Measurements from ENCODE around the gene CD160. TPM values are rescaled to one million over a fixed set of nuclear protein-coding genes. Genes with fewer than 3 reads are reported as not detected.
"Not testable (repeated sequence)": the region's sequence is repeated elsewhere in the genome, so short reads cannot be mapped to it uniquely, and the experiment has no call there.

Gene CD160
- total and polyA plus RNA-seq, 9 donors: 0.10 to 1.9 (median 0.20) TPM; not detected in 4

- Histone ChIP-seq H3K9me3 (no peaks in the 10 kb centered on the region), H3K4me1 (ENCODE audit: insufficient read depth) (no peaks in the 10 kb centered on the region), H3K4me3 (no peak overlapping the region), H3K36me3 (no peaks in the 10 kb centered on the region), H3K27me3 (no peaks in the 10 kb centered on the region), H3K27ac (no peak overlapping the region)
- no peak for TF ChIP-seq CTCF (IDR thresholded peaks at IDR 0.05)
- no peak for TF ChIP-seq POLR2A (IDR thresholded peaks at IDR 0.05)
- TF ChIP-seq EP300 (IDR thresholded peaks at IDR 0.05): no peak
- WGBS, 3 donors: 79 to 91% (median 81%) methylated on average over 1 of the region's 1 CpG
- intact Hi-C loops (cut with DNase I): no loop called here
- no peak for DNase-seq
Measured at GRCh38 chr1:145758575-145758974, 39.3 kb downstream of the CD160 start.

- intact Hi-C loops (cut with DNase I): no loop called here
- TF ChIP-seq CTCF (IDR thresholded peaks at IDR 0.05): no peak
- TF ChIP-seq POLR2A (IDR thresholded peaks at IDR 0.05): no peak
- no peak for TF ChIP-seq EP300 (IDR thresholded peaks at IDR 0.05)
- no peaks in the 10 kb centered on the region for H3K36me3 ChIP-seq
Measured at GRCh38 chr1:145759721-145760120, 40.4 kb downstream of the CD160 start.

DNA sequence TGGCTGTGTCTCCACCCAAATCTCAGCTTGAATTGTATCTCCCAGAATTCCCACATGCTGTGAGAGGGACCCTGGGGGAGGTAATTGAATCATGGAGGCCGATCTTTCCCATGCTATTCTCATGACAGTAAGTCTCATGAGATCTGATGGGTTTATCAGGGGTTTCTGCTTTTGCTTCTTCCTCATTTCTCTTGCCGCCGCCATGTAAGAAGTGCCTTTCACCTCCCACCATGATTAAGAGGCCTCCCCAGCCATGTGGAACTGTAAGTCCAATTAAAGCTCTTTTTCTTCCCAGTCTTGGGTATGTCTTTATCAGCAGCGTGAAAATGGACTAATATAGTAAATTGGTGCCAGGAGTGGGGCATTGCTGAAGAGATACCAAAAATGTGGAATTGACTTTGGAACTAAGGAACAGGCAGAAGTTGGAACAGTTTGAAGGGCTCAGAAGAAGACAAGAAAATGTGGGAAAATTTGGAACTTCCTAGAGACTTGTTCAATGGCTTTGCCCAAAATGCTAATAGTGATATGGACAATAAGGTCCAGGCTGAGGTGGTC, 41.2 kb downstream of the CD160 start:
- 94 to 100% (median 97%) methylated on average over 4 of the region's 4 CpGs for WGBS, 3 donors
- intact Hi-C loops (cut with DNase I); H3K4me1 ChIP-seq (ENCODE audit: insufficient read depth); H3K9me3 ChIP-seq; H3K36me3 ChIP-seq; H3K27ac ChIP-seq; H3K27me3 ChIP-seq; H3K4me3 ChIP-seq; DNase-seq: not testable (repeated sequence)

More at GRCh38 chr1:145759721-145760120, 40.4 kb downstream of the CD160 start:
- Histone ChIP-seq H3K27me3 (no peaks in the 10 kb centered on the region), H3K9me3 (no peaks in the 10 kb centered on the region), H3K27ac (no peak overlapping the region), H3K4me3 (no peak overlapping the region), H3K4me1 (ENCODE audit: insufficient read depth) (no peaks in the 10 kb centered on the region)
- DNase-seq: no peak
- 90 to 97% (median 91%) methylated on average over 1 of the region's 1 CpG for WGBS, 3 donors

DNA sequence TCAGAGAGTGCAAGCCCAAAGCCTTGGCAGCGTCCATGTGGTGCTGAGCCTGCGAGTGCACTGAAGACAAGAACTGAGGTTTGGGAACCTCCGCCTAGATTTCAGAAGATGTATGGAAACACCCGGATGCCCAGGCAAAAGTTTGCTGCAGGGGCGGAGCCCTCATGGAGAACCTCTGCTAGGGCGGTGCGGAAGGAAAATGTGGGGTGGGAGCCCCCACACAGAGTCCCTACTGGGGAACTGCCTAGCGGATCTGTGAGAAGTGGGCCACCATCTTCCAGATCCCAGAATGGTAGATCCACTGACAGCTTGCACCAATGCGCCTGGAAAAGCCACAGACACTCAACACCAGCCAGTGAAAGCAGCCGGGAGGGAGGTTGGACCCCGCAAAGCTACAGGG, 42.2 kb downstream of the CD160 start:
- intact Hi-C loops (cut with DNase I); H3K9me3 ChIP-seq; H3K4me3 ChIP-seq; H3K27me3 ChIP-seq; H3K4me1 ChIP-seq (ENCODE audit: insufficient read depth); DNase-seq; H3K36me3 ChIP-seq; H3K27ac ChIP-seq: not testable (repeated sequence)
- WGBS, 3 donors: 95 to 98% (median 97%) methylated on average over 11 of the region's 11 CpGs

- H3K4me1 ChIP-seq (ENCODE audit: insufficient read depth); H3K27me3 ChIP-seq; DNase-seq; H3K9me3 ChIP-seq; H3K36me3 ChIP-seq; H3K27ac ChIP-seq; intact Hi-C loops (cut with DNase I); H3K4me3 ChIP-seq: not testable (repeated sequence)
- WGBS, 3 donors: 98% methylated on average over 2 of the region's 2 CpGs
Measured at GRCh38 chr1:145762001-145762400, 42.7 kb downstream of the CD160 start.

- H3K27me3 ChIP-seq; H3K4me1 ChIP-seq (ENCODE audit: insufficient read depth); H3K27ac ChIP-seq; H3K9me3 ChIP-seq; intact Hi-C loops (cut with DNase I); H3K4me3 ChIP-seq; DNase-seq; H3K36me3 ChIP-seq: not testable (repeated sequence)
- 95 to 97% (median 96%) methylated on average over 37 to 52 of the region's 52 CpGs for WGBS, 3 donors
Measured at GRCh38 chr1:145764231-145764940, 45.1 kb downstream of the CD160 start.

- H3K4me1 ChIP-seq (ENCODE audit: insufficient read depth); H3K4me3 ChIP-seq; H3K27ac ChIP-seq; DNase-seq; H3K9me3 ChIP-seq; intact Hi-C loops (cut with DNase I); H3K36me3 ChIP-seq; H3K27me3 ChIP-seq: not testable (repeated sequence)
- WGBS, 3 donors: 77 to 95% (median 91%) methylated on average over 2 to 3 of the region's 3 CpGs
Measured at GRCh38 chr1:145765127-145765526, 45.8 kb downstream of the CD160 start.

GRCh38 chr1:145765585-145766360, 46.5 kb downstream of the CD160 start:
- H3K27me3 ChIP-seq; H3K4me3 ChIP-seq; H3K27ac ChIP-seq; DNase-seq; H3K9me3 ChIP-seq; intact Hi-C loops (cut with DNase I); H3K4me1 ChIP-seq (ENCODE audit: insufficient read depth); H3K36me3 ChIP-seq: not testable (repeated sequence)
- WGBS, 3 donors: 83 to 96% (median 91%) methylated on average over 5 of the region's 5 CpGs

DNA sequence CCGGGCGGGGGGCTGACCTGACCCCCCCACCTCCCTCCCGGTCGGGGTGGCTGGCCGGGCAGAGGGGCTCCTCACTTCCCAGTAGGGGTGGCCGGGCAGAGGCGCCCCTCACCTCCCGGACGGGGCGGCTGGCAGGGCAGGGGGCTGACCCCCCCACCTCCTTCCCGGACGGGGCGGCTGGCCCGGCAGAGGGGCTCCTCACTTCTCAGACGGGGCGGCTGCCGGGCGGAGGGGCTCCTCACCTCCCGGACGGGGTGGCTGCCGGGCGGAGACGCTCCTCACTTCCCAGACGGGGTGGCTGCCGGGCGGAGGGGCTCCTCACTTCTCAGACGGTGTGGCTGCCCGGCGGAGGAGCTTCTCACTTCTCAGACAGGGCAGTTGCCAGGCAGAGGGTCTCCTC, 47.6 kb downstream of the CD160 start:
- 94 to 99% (median 98%) methylated on average over 22 to 29 of the region's 29 CpGs for WGBS, 3 donors
- H3K36me3 ChIP-seq: not testable (repeated sequence)

More for the DNA sequence above, 47.6 kb downstream of the CD160 start:
- DNase-seq; intact Hi-C loops (cut with DNase I); H3K9me3 ChIP-seq; H3K4me3 ChIP-seq; H3K27ac ChIP-seq; H3K27me3 ChIP-seq; H3K4me1 ChIP-seq (ENCODE audit: insufficient read depth): not testable (repeated sequence)

Data from ovary (tissue), 9 donors.